ENCODE measurements around the gene PIGV.

The PIGV gene

GRCh38 chr1:26758358-26758757 is 29.4 kb upstream of the PIGV start:
- no peak for DNase-seq (ENCODE audit: low spot score)
- TF ChIP-seq CTCF (IDR thresholded peaks at IDR 0.05; ENCODE audit: extremely low read depth, missing control alignments), result no peak

- DNase-seq (ENCODE audit: low spot score), result no peak
- no peak for TF ChIP-seq CTCF (IDR thresholded peaks at IDR 0.05; ENCODE audit: extremely low read depth, missing control alignments)
Measured at GRCh38 chr1:26759531-26759930, 28.2 kb upstream of the PIGV start.

- no peak for DNase-seq (ENCODE audit: low spot score)
- TF ChIP-seq CTCF (IDR thresholded peaks at IDR 0.05; ENCODE audit: extremely low read depth, missing control alignments), result no peak
Measured at GRCh38 chr1:26761217-26761616, 26.5 kb upstream of the PIGV start.

GRCh38 chr1:26767714-26768113 is 20.0 kb upstream of the PIGV start:
- DNase-seq (ENCODE audit: low spot score), result no peak
- TF ChIP-seq CTCF (IDR thresholded peaks at IDR 0.05; ENCODE audit: extremely low read depth, missing control alignments), result no peak

- DNase-seq (ENCODE audit: low spot score), result no peak
- no peak for TF ChIP-seq CTCF (IDR thresholded peaks at IDR 0.05; ENCODE audit: extremely low read depth, missing control alignments)
Measured at GRCh38 chr1:26768755-26769154, 19.0 kb upstream of the PIGV start.

- no peak for DNase-seq (ENCODE audit: low spot score)
Measured at GRCh38 chr1:26771285-26771642, 16.5 kb upstream of the PIGV start.

GRCh38 chr1:26771643-26772321 is 16.0 kb upstream of the PIGV start:
- peak; percentile 32 for DNase-seq (ENCODE audit: low spot score)
- TF ChIP-seq CTCF (IDR thresholded peaks at IDR 0.05; ENCODE audit: extremely low read depth, missing control alignments), result no peak

More at GRCh38 chr1:26771285-26771642, 16.5 kb upstream of the PIGV start:
- TF ChIP-seq CTCF (IDR thresholded peaks at IDR 0.05; ENCODE audit: extremely low read depth, missing control alignments), result no peak

Measured in GM20000 (cell line).